PC-3 (cell line): ENCODE data around the gene ZCCHC7.

Experiments
- CTCF ChIP-seq: fragments of 300-600 bp; sonication (generic); conservative IDR thresholded peaks from 2 replicates; pipeline ENCODE4 v1.5.1; 2017; ENCODE audit warnings: antibody characterized with exemption, low read depth, mild to moderate bottlenecking, low read length
- EZH2phosphoT487 ChIP-seq: fragments of 300-600 bp; sonication (generic); IDR thresholded peaks from 2 replicates; pipeline ENCODE4 v1.6.1; 2018; ENCODE audit warnings: mild to moderate bottlenecking, antibody characterized with exemption, low read length, borderline replicate concordance

- TF ChIP-seq CTCF (no peak), EZH2phosphoT487 (no peak)
Measured at GRCh38 chr9:37324261-37324683, 203.9 kb downstream of the ZCCHC7 start.
